CD4-positive, alpha-beta T cell treated with Interferon alpha-2 for 1 hour (primary cell): ENCODE results near the gene CNPY1.

Source experiments
- DNase-seq, 2 donors: peaks; one replicate each; pipeline ENCODE4 v3.0.0-alpha.2; 2020 to 2022

The CNPY1 gene

GRCh38 chr7:155557778-155558177, 11.4 kb upstream of the CNPY1 start:
- no peak for DNase-seq

DNA sequence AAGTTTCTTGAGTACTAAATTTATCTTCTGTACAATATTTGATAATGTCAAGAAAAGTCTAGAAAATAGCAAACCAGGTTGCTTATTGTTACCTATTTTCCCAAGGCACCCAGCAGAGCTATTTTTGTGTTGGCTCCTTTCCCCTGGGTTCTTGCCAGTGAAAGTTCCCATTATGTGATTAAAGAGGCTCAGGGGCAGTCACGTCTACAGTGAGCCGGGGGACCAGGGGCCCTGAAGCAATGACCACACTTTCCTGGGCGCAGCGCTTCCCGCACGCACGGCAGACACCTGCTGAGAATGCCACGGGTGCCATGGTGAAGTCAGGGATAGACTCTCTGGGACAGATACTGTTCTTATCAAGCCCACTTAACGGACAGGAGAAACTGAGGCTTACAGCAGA, 10.4 kb upstream of the CNPY1 start:
- DNase-seq = no peak

GRCh38 chr7:155555116-155555695, 8.8 kb upstream of the CNPY1 start:
- DNase-seq = no peak

DNA sequence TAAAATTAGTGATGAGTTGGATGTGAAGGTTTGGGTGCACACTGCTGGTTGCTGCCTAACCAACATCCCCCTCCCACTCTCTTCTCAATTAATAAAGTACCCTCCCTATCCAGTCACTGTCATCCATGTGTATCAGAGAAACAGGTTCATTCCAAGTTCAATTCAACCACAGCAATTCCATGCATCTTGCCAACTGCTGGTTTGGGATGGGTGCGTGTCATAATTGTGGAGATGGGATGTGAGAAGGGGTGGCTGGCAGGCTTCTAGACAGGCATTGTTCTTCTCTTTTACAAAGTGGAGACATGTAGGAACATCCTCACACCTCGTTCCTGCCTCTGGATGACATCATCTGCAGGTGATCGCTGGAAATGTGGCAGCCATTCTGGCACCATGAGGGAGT, 7.5 kb upstream of the CNPY1 start:
- DNase-seq = no peak

- DNase-seq = no peak
Measured at GRCh38 chr7:155551785-155552611, 5.6 kb upstream of the CNPY1 start.

- no peak for DNase-seq
Measured at GRCh38 chr7:155550916-155551315, 4.6 kb upstream of the CNPY1 start.

DNA sequence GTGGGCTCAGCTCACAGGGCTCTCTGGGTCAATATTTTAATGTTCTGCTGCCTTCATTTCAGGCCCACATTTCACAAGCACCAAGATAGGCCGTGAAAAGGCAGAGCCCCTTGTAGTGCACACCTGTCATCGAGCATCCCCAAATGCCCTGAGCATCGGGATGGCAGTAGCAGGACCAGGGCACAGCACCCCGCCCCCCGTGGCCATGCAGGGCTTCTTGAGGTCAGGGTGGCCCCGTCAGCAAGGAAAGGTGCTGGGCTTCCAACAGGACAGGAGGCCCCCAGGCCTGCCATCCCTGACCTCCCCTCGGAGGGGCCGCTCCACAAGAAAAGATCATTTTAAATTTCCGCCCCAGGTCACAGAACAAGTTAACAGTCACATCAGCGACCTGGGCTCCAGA, 2.9 kb upstream of the CNPY1 start:
- DNase-seq = no peak

DNA sequence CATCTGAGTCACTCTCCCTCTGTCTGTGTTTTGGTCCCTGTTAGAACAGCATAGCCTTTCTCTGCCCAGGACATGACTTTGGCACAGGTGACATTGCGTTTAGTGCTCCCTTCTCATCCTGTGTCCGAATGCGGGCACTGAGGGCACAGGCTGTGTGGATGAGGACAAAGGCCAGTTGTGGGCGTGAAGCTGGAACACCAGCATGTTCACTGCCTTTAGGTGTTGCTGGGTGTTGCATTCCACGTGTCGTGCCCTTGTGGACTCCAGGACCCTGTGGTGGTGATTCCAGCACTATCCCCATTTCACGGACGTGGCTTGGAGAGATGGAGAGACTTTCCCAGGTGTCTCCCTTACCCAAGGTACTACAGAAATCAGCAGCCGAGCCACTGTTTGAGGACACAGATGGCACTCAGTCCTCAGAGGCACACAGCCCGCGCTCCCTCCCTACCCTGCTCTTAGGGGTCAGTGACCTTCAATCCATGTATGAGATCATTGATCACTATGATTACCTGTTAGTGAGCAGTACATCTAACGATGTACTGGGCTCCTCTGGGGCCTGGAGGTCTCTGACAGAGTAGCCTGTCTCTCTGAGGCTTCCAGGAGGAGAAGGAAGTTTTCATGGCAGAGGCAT, 917 bp upstream of the CNPY1 start:
- no peak for DNase-seq

DNA sequence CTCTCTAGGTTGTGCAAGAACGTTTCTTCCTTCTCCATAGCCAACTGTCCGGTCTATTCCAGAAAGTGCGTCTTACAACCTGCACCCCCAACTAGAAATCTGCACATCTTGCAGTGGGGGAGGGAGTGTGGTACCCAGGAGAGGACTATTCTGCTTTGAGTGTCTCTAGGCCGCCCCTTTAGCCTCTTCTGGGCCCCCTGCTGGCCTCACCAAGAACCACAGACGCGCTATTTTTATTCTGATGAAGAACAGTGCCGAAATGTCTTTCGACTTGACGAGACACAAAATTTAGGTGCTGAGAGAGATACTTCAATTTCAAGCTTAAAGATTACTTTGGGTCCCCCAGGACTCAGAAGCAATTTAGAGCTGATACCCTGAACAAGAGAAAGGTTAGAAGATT, 1.0 kb downstream of the CNPY1 start:
- no peak for DNase-seq

DNA sequence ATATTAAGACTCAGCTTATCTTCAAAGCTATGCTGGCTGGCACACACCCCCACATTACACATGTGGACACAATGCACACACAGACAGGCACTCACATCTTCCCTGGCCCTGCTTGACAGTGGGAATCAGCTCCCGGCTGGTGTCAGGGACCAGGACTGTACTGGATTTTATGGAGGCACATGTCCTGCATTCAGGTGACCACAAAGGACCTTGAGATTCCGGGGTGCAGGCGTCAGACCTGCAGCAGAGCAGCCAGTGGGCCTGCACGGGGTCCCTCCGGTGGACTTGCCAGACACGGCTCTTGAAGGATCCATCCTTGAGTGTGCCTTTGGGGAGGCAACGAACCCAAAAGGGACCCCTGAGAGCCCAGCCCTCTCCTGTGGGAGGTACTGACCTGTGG, 1.9 kb downstream of the CNPY1 start:
- DNase-seq = no peak

GRCh38 chr7:155543926-155544325, 2.4 kb downstream of the CNPY1 start:
- DNase-seq = no peak

DNA sequence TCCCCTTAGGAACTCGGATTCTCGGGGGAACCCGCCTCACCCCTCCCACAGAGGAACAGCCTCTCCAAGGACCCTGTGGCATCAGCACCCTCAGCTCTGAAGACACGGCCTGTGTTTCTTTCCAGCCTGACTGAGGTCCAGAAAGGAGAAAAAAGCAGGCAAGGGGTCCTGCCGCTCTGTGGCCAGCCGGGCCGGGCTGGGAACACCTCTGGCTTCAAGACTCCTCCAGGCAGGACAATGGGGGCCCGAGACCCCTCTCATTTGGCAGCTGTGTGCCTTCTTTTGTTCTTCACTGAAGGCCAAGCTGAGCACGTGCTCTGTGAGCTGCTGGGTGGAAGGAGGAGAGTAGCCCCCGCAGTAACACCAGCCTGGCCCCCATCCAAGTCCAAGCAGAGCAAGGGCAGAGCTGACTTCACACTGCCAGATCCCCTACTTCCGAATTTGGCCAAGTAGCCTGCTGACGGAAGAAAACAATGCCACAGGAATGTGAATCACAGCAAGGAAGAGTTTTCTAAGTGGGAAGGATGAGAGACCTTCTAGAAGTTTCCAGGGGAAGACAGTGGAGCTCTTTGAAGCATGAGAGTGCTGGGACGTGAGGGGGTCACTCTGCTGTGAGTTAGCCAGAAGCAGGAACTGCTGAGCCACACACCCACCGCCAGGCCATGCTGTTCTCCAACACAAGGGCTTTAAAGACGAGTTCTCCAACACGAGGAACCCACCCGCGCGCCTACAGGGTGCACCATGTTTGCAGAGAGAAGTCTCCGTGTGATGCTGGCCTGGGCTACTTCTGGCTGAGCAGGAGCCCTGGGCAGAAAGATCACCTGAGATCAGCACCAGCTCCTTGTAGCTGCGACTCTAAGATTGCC, 3.1 kb downstream of the CNPY1 start:
- no peak for DNase-seq

- no peak for DNase-seq
Measured at GRCh38 chr7:155541986-155542675, 4.2 kb downstream of the CNPY1 start.

DNA sequence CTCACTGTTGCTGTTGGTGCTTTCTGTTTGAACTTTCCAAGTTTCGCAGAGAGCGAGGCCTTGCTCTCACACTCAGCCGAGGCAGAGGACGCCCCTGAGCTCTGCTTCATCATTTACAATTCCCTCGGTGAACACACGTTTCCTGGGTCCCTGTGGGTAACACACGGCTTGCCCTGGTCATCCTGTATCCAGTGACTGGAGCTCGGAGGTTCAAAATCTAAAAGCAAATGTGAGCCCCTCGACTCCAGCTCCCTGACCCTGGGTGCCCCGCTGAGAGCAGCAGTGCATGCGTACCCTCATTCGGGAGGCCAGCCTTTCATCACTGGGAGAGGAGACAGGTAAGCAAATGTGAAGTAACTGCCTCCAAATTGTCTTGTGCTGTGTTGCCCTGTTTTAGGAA, 5.8 kb downstream of the CNPY1 start:
- DNase-seq = no peak

DNA sequence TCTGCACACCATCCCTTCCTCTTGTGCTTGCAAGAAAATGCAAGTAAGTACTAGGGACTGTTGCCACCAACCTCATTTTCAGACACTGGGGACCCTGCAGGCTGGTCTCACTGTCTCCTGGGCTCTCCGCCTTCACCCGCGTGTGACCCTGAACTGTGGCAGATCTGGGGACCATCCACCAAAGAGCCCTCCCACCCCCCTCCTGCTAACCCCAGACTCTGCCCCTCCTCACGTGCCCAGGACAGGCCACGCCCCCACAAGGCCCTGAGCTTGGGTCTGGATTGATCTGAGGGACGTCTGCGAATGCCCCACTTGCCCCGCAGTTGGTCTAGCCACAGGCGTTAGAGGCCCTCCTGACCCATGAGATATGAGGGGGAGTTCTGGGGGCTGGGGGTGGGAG, 8.1 kb downstream of the CNPY1 start:
- no peak for DNase-seq

DNA sequence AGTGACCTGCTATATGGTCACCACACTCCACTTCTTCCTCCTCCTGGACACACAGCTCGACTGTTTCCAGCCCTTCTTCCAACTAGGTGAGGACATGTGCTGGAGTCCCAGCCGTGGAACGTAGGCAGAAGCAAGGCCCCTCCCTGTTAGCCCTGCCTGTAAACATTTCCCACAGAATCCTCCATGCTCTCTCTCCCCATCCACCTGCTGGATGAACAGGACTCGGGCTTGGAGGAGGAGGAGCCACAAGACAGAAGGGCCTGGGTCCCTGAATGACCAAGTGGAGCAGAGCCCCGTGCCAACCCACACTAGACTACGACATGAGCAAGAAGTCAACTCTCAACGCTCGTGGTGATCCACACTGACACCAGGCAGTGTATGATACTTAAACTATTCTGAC, 9.9 kb downstream of the CNPY1 start:
- DNase-seq = no peak

- no peak for DNase-seq
Measured at GRCh38 chr7:155534691-155535090, 11.7 kb downstream of the CNPY1 start.

DNA sequence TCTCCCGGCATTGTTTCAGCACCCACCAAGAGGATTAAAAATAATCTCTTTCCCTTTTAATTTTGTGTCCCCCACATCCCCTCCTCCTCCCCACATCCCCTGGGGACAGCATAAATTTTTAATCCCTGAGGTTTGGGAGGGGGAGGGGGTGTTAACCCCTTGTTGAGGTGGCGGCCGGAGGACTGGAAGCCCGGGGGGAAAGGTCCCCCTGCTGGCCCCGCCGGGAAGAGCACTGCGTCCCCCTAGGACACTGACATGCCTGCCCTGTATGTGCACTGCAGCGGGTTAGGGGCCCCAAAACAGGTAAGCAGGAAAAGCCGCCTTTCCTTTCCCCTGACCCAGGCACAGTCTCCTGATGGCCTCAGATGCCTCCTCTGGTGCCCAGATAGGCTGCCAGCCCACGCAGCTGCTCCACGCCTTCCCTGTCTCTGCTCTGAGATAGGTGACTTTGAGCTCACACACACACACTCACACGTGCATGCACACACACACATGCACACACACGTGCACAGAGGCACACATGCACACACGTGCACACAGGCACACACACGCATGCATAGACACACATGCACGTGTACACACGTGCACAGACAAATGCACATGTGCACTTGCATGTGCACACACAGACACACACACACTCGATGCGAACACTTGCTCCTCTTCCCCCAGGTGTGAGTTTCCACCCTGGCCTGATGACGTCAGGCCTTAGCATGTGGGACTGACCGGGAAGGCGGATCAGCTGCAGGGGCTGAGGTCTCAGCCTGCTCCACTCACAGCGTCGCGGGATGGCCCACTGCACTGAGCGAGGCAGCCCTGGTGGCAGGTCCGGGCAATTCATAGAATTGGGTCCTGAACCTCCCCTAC, 12.3 kb downstream of the CNPY1 start:
- DNase-seq = peak; percentile 7 to 8

- DNase-seq = no peak
Measured at GRCh38 chr7:155533120-155533826, 13.1 kb downstream of the CNPY1 start.

- no peak for DNase-seq
Measured at GRCh38 chr7:155532792-155533119, 13.6 kb downstream of the CNPY1 start.

- DNase-seq = no peak
Measured at GRCh38 chr7:155531681-155532080, 14.7 kb downstream of the CNPY1 start.
